Cardiac fibroblast (primary cell): ENCODE data around the gene ALAS2.
"Not testable (repeated sequence)": the region's sequence is repeated elsewhere in the genome, so short reads cannot be mapped to it uniquely, and the experiment has no call there.

ENCODE experiments used
- DNase-seq, 2 donors: peaks; one replicate each; pipeline versions ENCODE4 v3.0.0 to v3.0.0-alpha.2; 2010; ENCODE audit warnings: low read depth in 2 of 2
- H3K4me3 ChIP-seq, 2 donors: replicated peaks in 1 of 2; 1 replicate in 1 of 2; 2 replicates in 1 of 2; pipeline ENCODE4 v1.5.1; 2011; ENCODE audit warnings: low read depth in 2 of 2, low read length in 2 of 2, mild to moderate bottlenecking in 2 of 2, moderate library complexity in 1 of 2
- CTCF ChIP-seq: IDR thresholded peaks from one replicate; pipeline ENCODE4 v1.5.1; 2011; ENCODE audit warnings: low read depth, mild to moderate bottlenecking, low read length, inconsistent platforms

The ALAS2 gene

GRCh38 chrX:55030271-55031205, at the start of gene ALAS2:
Gene ALAS2 (minus strand): TSS chrX:55030977. CDS start chrX:55026000, 4,977 bp downstream.
- TF ChIP-seq CTCF = no peak
- no peak for DNase-seq
- H3K4me3 ChIP-seq = no peak within 1 kb of the TSS

- TF ChIP-seq CTCF = no peak
- no peak for DNase-seq
- no peak within 1 kb of the TSS for H3K4me3 ChIP-seq
Measured at GRCh38 chrX:55074851-55075467, 44.2 kb upstream of the ALAS2 start, which contains the start of gene PAGE2B. Gene PAGE2B (plus strand): TSS chrX:55075030. CDS start chrX:55076042, 1,012 bp downstream.

GRCh38 chrX:55072286-55072685, 41.5 kb upstream of the ALAS2 start:
- DNase-seq = no peak
- no peak overlapping the region for H3K4me3 ChIP-seq
- no peak for TF ChIP-seq CTCF

GRCh38 chrX:55067180-55067579, 36.4 kb upstream of the ALAS2 start:
- not testable (repeated sequence) for H3K4me3 ChIP-seq

GRCh38 chrX:55057675-55058249, 27.0 kb upstream of the ALAS2 start:
- no peak overlapping the region for H3K4me3 ChIP-seq
- DNase-seq = peak; percentile 49
- peak; percentile 65 for TF ChIP-seq CTCF

More at GRCh38 chrX:55067180-55067579, 36.4 kb upstream of the ALAS2 start:
- DNase-seq = not testable (repeated sequence)

GRCh38 chrX:55056820-55057674, 26.3 kb upstream of the ALAS2 start:
- TF ChIP-seq CTCF = no peak
- peak; percentile 66 to 71 for DNase-seq
- no peak overlapping the region for H3K4me3 ChIP-seq

- DNase-seq = not testable (repeated sequence)
Measured at GRCh38 chrX:55050599-55050998, 19.8 kb upstream of the ALAS2 start.

More at GRCh38 chrX:55050599-55050998, 19.8 kb upstream of the ALAS2 start:
- H3K4me3 ChIP-seq = not testable (repeated sequence)
